NCI-H2081 (cell line): Measurements from ENCODE around the gene TPP1.

Source experiments
- DNase-seq, 2 experiments: peaks; one replicate each; lab custom pipeline; 2025; lab: John Stamatoyannopoulos, UW

TPP1 gene

GRCh38 chr11:6646918-6647679, 27.9 kb upstream of the TPP1 start:
- DNase-seq: no peak

DNA sequence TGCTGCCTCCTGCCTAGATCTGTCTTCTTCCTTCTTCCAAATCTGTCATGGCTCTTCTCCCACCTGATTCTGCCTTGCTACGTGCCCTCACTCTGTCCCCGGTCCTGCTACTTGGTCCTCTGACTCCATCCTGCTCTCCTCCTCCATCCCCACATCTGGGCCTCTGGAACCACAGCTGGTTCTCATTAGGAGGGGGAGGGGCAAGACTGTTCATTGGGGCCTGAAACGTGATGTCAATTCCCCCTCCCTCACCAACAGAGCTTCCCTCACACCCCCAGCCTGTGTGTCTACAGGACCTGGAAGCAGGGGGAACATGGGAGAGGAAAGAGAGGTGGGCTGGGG, 27.3 kb upstream of the TPP1 start:
- DNase-seq: no peak

DNA sequence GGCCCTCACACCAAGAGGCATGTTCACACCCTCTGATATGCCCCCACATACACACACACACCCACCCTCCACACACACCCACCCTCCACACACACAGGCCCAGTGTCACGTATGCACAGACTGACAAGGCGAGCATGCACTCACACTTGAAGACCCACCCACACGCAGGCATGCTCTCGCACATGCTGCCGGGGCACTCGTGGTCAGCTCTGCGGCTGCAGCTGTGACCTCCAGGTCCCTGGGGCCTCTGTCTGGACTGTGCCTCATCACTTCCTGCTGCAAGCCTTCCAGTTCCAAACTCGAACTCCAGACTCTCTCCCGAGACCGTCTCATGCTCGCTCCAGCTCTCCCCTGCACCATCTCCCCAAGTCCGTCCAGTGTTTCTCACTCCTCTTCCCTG, 26.8 kb upstream of the TPP1 start:
- no peak for DNase-seq

DNA sequence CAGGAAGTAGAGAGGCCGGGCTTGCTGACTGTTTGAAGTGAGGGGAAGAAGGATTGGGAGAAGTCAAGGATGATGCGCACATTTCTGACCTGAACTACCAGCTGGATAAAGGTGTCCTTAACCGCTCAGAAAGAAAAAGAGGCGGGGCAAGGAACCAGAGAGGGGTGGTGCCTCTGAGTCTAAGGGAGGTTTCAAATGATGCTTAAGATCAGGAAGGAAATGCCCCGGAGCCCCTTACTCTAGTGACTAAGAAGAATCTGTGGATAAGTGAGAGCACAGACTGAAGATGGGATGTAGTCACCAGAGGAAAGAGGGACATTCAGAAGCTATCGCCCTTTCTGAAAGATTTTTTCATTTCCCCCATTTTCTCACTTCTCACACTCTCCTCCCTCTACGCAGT, 23.7 kb upstream of the TPP1 start:
- no peak for DNase-seq

DNA sequence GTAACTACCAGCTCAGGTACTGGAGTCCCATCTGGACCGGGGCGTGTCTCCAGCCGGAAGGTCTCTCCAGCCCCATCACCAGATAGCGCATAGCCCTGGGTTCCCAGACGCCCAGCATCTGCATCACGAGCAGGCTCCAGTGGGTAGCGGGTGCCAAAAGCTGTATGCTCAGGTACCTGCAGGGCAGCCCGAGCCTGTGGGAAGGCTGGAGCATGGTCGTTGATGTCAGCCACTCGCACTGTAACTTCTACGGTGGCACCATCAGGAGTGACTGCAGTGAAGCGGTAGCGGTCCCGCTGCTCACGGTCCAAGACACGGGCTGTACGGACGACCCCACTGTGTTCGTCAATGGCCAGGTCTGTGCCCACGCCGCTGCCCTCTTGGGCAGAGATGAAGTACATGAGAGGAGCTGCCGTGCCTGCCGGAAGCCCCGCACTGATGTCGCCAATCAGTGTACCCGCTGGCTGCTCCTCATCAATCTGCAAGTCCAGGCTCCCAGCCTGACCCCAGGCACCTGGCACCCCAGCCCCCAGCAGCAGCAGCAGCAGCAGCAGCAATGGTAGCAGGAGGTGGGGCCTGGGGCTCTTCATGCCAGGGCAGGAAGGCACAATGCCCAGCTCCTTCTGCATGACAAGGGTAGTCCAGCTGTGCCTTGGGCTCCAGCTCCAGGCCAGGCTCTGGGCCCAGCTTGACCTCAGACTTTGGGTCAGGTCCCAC, 21.9 kb upstream of the TPP1 start:
- DNase-seq: no peak

- DNase-seq: no peak
Observed at GRCh38 chr11:6640036-6640984, 21.1 kb upstream of the TPP1 start.

DNA sequence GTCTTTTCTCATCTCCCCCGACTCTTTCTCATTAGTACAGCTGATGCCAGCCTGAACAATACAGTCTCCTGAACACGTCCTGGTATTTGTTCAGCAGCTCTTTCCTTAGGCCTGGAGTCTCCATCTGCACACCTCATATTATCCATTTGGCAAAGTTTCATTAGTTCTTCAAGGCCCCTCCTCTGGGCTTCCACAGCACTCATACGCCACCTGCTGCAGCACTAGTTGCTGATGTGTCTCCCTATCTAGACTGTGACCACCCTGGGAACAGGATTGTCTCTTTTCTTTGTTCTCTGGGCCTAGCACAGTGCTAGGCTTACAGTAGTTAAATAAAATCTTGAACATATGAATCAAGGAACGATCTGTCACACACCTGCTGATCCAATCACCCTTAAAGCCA, 19.2 kb upstream of the TPP1 start:
- no peak for DNase-seq

DNA sequence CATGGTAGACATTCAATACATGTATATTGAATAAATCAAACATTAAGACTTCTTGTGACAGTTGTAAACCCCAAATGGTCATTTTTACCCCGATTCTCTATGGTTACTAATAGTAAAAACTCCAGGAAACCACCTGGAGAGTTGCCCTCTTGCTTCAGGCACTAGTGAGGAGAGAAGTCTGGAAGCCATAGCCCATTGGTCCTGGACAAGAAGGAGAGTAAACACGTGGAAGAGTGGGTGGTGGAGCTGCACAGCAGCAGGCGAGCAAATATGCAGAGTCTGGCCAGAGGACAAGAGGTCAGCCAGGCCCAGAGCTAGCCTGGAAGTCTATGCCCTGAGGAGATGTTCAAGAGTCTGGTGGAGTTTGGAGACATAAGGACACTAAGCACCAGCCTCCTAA, 18.6 kb upstream of the TPP1 start:
- no peak for DNase-seq

- DNase-seq: no peak
Observed at GRCh38 chr11:6636480-6636879, 17.3 kb upstream of the TPP1 start.

- no peak for DNase-seq
Observed at GRCh38 chr11:6635082-6635932, 16.1 kb upstream of the TPP1 start.

DNA sequence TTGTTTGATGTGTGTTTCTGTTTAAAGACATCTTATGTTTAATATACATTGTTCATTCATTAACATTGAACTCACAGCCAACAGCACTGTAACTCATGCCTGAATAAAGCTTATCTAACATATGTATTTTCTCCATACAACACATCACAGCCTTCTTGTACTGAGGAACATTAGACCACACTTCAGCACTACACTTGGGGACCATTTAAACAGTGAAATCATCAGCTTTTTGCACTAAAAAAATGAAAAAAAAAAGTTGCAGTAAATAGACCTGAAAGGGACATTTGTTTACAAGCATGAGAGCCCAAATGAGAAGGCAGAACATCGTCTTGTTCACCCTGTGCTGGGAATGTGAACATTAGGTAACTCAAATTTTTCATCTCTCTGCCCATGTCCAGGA, 15.3 kb upstream of the TPP1 start:
- DNase-seq: no peak

DNA sequence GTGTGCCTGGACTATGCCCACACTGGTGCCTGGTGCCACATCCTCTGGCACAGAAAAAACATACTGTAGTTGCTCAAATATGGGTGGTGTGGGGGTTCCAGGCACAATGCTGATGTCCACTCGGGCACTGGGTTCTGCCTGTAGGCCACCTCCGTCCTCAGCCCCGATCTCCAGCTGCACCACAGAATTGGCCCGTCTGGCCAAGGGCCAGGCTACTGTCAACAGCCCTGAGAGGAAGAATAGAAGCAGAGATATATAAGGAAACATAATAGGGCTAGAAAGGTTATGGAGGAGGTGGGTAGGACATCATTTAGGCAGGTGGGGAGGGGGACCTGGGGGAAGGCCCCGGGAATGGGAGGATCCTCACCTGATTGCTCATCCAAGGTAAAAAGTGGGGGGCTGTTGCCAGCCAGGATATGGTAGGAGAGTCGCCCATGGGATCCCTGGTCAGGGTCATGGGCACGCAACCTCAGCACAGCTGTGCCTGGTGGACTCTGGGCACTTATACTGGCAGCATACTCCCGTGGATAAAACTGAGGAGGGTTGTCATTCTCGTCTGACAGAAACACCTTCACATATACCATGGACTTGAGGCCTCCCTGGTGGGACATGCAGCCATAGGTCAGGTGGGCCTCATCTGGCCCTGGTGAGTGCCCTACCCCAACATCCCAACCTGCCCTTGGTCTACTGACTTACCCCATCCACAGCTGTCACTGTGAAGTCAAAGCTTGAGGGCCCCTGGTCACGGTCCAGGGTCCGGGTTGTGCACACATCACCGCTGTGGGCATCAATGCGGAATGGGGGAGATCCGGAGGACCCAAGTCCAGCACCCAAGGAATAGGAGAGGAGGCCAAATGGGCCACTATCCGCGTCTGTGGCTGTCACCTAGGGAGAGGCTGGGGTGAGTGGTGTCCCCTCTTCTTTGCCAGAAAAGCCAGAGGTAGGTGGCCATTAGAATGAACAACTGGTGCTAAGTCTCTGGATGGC, 14.5 kb upstream of the TPP1 start:
- DNase-seq: no peak

DNA sequence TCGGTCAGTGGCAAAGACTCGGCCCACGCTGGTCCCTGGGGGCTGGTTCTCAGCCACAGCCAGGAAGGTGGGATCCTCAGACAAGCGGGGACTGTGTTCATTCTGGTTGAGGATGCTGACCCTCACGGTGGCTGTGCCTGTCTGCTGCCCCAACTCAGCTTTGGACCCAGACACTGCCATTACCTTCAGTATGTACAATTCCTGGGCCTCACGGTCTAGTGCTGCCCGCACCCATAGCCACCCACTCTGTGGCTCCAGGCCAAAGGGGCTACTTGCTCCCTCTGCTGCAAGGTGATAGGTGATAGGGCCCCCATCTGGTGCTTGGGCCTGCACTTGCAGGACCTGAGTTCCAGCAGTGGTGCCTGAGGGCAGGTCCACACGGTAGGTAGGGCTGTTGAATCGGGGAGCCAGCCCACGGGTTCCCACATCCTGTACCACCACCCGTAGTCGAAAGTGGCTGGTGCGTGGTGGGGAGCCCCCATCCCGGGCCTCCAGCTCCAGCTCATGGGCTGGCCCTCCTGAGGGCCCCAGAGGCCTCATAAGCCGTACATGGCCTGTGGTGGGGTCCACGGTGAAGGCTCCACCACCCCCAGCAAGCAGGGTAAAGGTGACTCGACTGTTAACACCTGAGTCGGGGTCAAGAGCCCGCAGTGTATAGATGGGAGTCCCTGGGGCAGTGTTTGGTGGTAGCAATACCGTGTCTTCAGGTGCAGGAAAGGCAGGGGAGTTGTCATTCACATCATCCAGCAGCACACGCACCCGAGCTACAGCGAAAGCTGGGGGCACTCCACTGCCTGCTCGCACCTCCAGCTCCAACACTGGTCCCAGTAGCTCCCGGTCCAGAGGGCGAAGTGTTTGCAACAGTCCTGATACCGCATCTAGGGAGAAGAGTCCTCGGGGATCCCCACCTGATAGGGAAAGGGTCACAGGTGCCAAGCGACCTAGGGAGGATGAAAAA, 13.2 kb upstream of the TPP1 start:
- DNase-seq: no peak

GRCh38 chr11:6631361-6631890, 12.2 kb upstream of the TPP1 start:
- no peak for DNase-seq

DNA sequence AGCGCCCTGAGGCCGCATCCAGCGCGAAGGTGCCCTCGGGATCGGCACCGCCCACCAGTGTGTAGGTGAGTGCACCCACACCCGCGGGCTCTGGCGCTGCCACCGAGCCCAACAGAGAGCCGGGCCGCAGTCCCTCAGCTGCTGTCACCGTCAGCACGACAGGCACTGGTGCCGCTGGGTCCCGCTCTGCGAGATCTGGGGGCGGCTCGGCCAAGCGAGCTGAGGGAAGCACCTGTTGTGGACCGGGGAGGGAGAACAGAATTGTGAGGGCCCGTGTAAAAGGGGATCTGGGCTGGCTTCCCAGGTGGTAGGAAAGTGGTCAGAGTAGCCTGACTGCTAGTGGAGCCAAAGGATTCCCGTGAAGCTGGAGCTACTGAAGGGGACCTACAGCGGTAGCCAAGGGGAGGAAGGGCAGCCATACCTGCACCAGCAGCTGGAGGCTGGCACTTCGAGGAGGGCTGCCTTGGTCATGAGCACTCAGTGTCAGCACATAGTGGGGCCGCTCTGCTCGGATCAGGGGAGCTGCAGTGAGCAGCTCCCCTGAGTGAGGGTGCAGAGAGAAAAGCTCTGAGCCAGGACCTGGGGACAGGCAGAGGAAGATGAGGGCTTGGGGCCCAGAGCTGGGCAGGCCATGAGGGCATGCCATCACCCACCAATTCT, 11.5 kb upstream of the TPP1 start:
- no peak for DNase-seq

- DNase-seq: no peak
Observed at GRCh38 chr11:6629892-6630631, 10.8 kb upstream of the TPP1 start.

GRCh38 chr11:6629573-6629891, 10.3 kb upstream of the TPP1 start:
- DNase-seq: no peak

- DNase-seq: no peak
Observed at GRCh38 chr11:6628526-6628925, 9.3 kb upstream of the TPP1 start.
